DND-41 (cell line): ENCODE results near the gene GPR137B.

Source experiments
- ATAC-seq: fragments of 200-7000 bp; cut with Tn5 transposase; 3 replicates; pipeline ENCODE4 v1.9.1; 2021; ENCODE audit warnings: low read depth; ENCODE audit not compliant: insufficient read depth
- DNase-seq: peaks from one replicate; pipeline ENCODE4 v3.0.0-alpha.2; 2020
- H2AFZ ChIP-seq: 2 replicates; pipeline ENCODE4 v1.6.0; 2012; ENCODE audit warnings: low read depth, low read length
- H3K27ac ChIP-seq: 2 replicates; pipeline ENCODE4 v1.5.1; 2012; ENCODE audit warnings: low read length, inconsistent platforms
- H3K27me3 ChIP-seq: fragments of 200-600 bp; sonication (generic); 2 replicates; pipeline ENCODE4 v1.6.0; 2012; ENCODE audit warnings: low read length, mild to moderate bottlenecking, inconsistent platforms; ENCODE audit not compliant: insufficient read depth, poor library complexity
- H3K36me3 ChIP-seq: 2 replicates; pipeline ENCODE4 v1.5.1; 2012; ENCODE audit warnings: low read length, inconsistent platforms; ENCODE audit not compliant: insufficient read depth
- H3K4me1 ChIP-seq: 2 replicates; pipeline ENCODE4 v1.5.1; 2012; ENCODE audit warnings: mild to moderate bottlenecking, low read length; ENCODE audit not compliant: insufficient read depth
- H3K4me2 ChIP-seq: 2 replicates; pipeline ENCODE4 v1.6.0; 2012; ENCODE audit warnings: mild to moderate bottlenecking, moderate library complexity, low read length, inconsistent platforms; ENCODE audit not compliant: insufficient read depth
- H3K4me3 ChIP-seq, 2 experiments: fragments of 200-600 bp in 1 of 2; shearing (Covaris generic) in 1 of 2; 2 replicates each; pipeline ENCODE4 v1.5.1; 2012 to 2016; ENCODE audit warnings: inconsistent platforms in 2 of 2, low read length in 2 of 2, mild to moderate bottlenecking in 2 of 2, low read depth in 1 of 2, moderate library complexity in 1 of 2
- H3K79me2 ChIP-seq: 2 replicates; pipeline ENCODE4 v1.6.0; 2012; ENCODE audit warnings: low read length, inconsistent platforms; ENCODE audit not compliant: insufficient read depth
- H3K9ac ChIP-seq: 2 replicates; pipeline ENCODE4 v1.6.0; 2012; ENCODE audit warnings: low read depth, mild to moderate bottlenecking, inconsistent platforms, low read length, moderate library complexity
- H3K9me3 ChIP-seq: 2 replicates; pipeline ENCODE4 v1.5.1; 2012; ENCODE audit warnings: low read length, moderate library complexity, mild to moderate bottlenecking, inconsistent platforms; ENCODE audit not compliant: insufficient read depth, severe bottlenecking
- H4K20me1 ChIP-seq: 2 replicates; pipeline ENCODE4 v1.6.0; 2012; ENCODE audit warnings: low read length; ENCODE audit not compliant: insufficient read depth
- CTCF ChIP-seq: IDR thresholded peaks from 2 replicates; pipeline ENCODE4 v1.5.1; 2012; ENCODE audit warnings: borderline replicate concordance, low read length, moderate library complexity, mild to moderate bottlenecking; ENCODE audit not compliant: poor library complexity, severe bottlenecking; ENCODE audit errors: extremely low read depth
- EZH2 ChIP-seq: IDR thresholded peaks from 3 replicates; pipeline ENCODE4 v1.6.1; 2012; ENCODE audit warnings: borderline replicate concordance, low read depth, mild to moderate bottlenecking, moderate library complexity, low read length, inconsistent platforms; ENCODE audit not compliant: severe bottlenecking

The GPR137B gene

DNA sequence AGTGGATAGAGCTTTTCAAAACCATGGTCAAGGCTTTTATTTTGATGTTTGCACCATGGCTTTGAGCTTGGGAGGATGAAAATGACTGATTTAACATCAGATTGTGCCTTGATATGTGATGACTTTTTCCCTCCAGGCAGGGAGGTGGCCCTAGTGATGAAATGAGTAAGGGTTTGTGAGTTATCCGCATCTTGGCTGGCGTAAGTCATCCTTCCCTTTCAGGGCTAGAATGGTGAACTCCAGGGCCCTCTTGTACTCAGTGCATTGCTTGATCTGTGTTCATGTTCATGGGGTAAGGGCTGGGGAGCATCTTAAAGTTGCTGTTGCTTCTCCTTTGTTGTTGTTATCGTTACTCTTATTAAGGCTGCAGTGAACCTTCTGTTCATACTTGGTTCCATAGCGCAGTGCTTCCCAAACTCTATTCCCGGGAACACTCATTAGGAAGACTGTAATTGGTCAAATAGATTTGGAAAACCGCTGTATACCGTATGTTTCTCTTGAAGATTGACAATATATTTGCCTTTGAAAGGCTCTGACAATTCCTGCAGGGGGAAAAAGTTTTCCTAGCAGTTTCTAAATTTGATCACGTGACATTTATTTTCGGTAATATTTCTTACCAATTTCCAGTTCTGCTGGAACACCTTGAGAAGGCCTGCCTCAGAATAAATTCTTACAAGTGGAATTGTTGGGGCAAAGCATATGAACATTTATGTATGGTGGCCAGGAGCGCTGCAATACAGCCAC, 23.1 kb downstream of the GPR137B start:
- Histone ChIP-seq H3K36me3 (peaks cover 35% of the 10 kb centered on the region), H2AFZ (no peak overlapping the region), H3K79me2 (peaks cover 10% of the 10 kb centered on the region), H3K9ac (no peak overlapping the region), H3K9me3 (peaks cover 17% of the 10 kb centered on the region), H3K4me2 (no peak overlapping the region), H4K20me1 (0 out of 2 replicates have a peak, but pooled peaks cover 9% of the 10 kb centered on the region), H3K27ac (no peak overlapping the region), H3K4me3 (no peak overlapping the region), H3K4me1 (no peaks in the 10 kb centered on the region), H3K27me3 (no peaks in the 10 kb centered on the region)
- TF ChIP-seq CTCF (no peak), EZH2 (no peak)
- no peak for ATAC-seq
- DNase-seq, result no peak

DNA sequence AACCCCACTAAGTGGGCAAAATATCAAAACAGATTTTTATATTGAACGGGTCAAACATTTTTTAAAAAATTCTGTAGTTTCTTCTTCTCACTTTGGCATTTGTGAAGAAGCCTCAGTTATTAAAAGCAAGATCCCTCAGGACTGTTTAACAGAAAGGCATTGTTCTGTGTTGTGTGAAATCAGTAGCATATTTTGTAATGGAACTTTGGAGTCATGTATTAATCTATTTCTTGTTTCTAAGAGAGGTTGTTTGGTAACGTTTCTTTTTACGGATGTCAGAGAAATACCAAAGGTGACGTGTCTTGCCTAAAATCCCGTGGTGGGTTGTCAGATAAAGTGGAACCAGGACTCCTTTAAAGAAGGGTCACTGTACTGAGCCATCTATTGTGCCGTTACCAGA, 23.7 kb downstream of the GPR137B start:
- DNase-seq, result no peak
- H3K27ac ChIP-seq, result no peak overlapping the region
- H3K4me1 ChIP-seq, result no peaks in the 10 kb centered on the region
- no peak for ATAC-seq
- no peak for TF ChIP-seq EZH2
- H3K4me2 ChIP-seq, result no peak overlapping the region
- H4K20me1 ChIP-seq, result 0 out of 2 replicates have a peak, but pooled peaks cover 9% of the 10 kb centered on the region
- H3K79me2 ChIP-seq, result peaks cover 4% of the 10 kb centered on the region
- H2AFZ ChIP-seq, result no peak overlapping the region
- no peak overlapping the region for H3K9ac ChIP-seq
- no peak overlapping the region for H3K4me3 ChIP-seq
- H3K27me3 ChIP-seq, result no peaks in the 10 kb centered on the region
- H3K9me3 ChIP-seq, result peaks cover 11% of the 10 kb centered on the region
- H3K36me3 ChIP-seq, result peaks cover 29% of the 10 kb centered on the region

DNA sequence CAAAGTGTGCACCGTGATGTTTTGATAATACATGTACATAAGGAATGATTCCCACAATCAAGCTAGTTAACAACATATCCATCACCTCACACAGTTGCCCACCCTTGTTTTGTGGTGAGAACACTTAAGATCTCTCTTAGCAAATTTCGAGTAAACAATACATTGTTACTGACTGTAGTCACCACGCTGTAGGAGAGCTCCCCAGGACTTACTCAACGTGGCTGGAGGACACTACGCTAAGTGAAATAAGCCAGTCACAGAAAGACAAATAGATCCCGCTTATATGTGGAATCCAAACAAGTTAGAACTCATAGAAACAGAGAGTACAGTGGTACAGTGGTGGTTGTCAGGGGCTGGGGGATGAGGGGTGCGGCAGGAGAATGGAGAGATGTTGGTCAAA, 24.8 kb downstream of the GPR137B start:
- Histone ChIP-seq H3K9me3 (no peaks in the 10 kb centered on the region), H3K9ac (no peak overlapping the region), H3K4me1 (no peaks in the 10 kb centered on the region), H3K36me3 (peaks cover 18% of the 10 kb centered on the region), H3K27ac (no peak overlapping the region), H4K20me1 (0 out of 2 replicates have a peak, but pooled peaks cover 9% of the 10 kb centered on the region), H3K27me3 (no peaks in the 10 kb centered on the region), H3K4me3 (no peak overlapping the region), H2AFZ (no peak overlapping the region), H3K4me2 (no peak overlapping the region), H3K79me2 (no peaks in the 10 kb centered on the region; the same call in none of the 2 replicates)
- TF ChIP-seq CTCF, result no peak
- no peak for TF ChIP-seq EZH2
- DNase-seq, result no peak
- ATAC-seq, result no peak

DNA sequence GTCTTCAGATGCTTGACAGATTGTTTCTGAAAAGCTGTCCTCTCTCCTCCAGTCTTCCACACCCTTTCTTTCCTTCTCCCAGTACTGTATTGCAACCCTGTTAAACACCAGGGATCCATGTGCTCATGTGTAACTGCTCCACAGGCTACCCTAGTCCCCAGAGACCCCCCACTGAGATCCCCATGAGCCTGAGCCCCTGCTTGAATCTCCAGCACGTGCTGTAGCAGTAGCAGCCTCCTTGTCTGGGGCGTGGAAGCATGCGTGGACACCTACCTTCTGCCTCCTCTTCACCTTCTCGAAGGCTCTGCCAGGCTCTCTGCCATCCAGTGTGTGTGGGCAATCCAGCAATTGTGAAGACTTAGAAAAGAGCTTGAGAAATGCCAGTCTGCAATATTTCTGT, 25.2 kb downstream of the GPR137B start:
- ATAC-seq, result no peak
- TF ChIP-seq EZH2, result no peak
- no peak for TF ChIP-seq CTCF
- peaks cover 16% of the 10 kb centered on the region for H3K36me3 ChIP-seq

More for the DNA sequence above, 25.2 kb downstream of the GPR137B start:
- Histone ChIP-seq H3K4me3 (no peak overlapping the region), H3K27me3 (no peaks in the 10 kb centered on the region), H2AFZ (no peak overlapping the region), H3K4me2 (no peak overlapping the region), H3K9ac (no peak overlapping the region), H4K20me1 (0 out of 2 replicates have a peak, but pooled peaks cover 9% of the 10 kb centered on the region), H3K27ac (no peak overlapping the region), H3K9me3 (no peaks in the 10 kb centered on the region), H3K4me1 (no peaks in the 10 kb centered on the region), H3K79me2 (no peaks in the 10 kb centered on the region; the same call in none of the 2 replicates)
- no peak for DNase-seq
